SU-DHL-6 (cell line): ENCODE results near the gene LMX1A.

Experiments used
- H2AFZ ChIP-seq: fragments of 200-600 bp; sonication (generic); 2 replicates; pipeline ENCODE4 v1.6.1; 2014; ENCODE audit warnings: low read depth, mild to moderate bottlenecking, moderate library complexity, mixed read lengths, antibody characterized with exemption, low read length; ENCODE audit not compliant: severe bottlenecking
- H3F3A ChIP-seq: fragments of 200-600 bp; shearing (Covaris generic); 2 replicates; pipeline ENCODE4 v1.6.0; 2016; ENCODE audit warnings: antibody characterized with exemption, mild to moderate bottlenecking; ENCODE audit not compliant: insufficient read depth
- H3K27ac ChIP-seq: fragments of 200-600 bp; sonication (generic); 2 replicates; pipeline ENCODE4 v1.5.1; 2016; ENCODE audit warnings: low read depth, mild to moderate bottlenecking, low read length, moderate library complexity, mixed read lengths
- H3K27me3 ChIP-seq: fragments of 200-600 bp; sonication (generic), shearing (Covaris generic); 2 replicates; pipeline ENCODE4 v1.6.0; 2014; ENCODE audit warnings: mild to moderate bottlenecking, low read length
- H3K36me3 ChIP-seq: fragments of 200-600 bp; sonication (generic); 2 replicates; pipeline ENCODE4 v1.6.1; 2014; ENCODE audit warnings: mild to moderate bottlenecking, low read length, mixed read lengths
- H3K4me2 ChIP-seq: fragments of 300-600, 200-600 bp; shearing (Covaris generic), sonication (generic); 2 replicates; pipeline ENCODE4 v1.6.0; 2014; ENCODE audit warnings: low read length, low read depth, mild to moderate bottlenecking; ENCODE audit not compliant: poor library complexity, severe bottlenecking
- H3K4me3 ChIP-seq: fragments of 200-600 bp; sonication (generic); 2 replicates; pipeline ENCODE4 v1.5.1; 2014; ENCODE audit warnings: antibody characterized with exemption, low read length, mild to moderate bottlenecking, mixed read lengths; ENCODE audit not compliant: insufficient read depth, poor library complexity, severe bottlenecking
- H3K79me2 ChIP-seq: fragments of 200-600 bp; sonication (generic); 2 replicates; pipeline ENCODE4 v1.6.1; 2014; ENCODE audit warnings: mild to moderate bottlenecking, low read length, moderate library complexity; ENCODE audit not compliant: insufficient read depth
- H3K9ac ChIP-seq: fragments of 200-600 bp; sonication (generic); 2 replicates; pipeline ENCODE4 v1.7.0; 2014; ENCODE audit warnings: mild to moderate bottlenecking, low read length
- H3K9me2 ChIP-seq: fragments of 200-600 bp; sonication (generic); replicated peaks from 2 replicates; pipeline ENCODE4 v1.6.1; 2014; ENCODE audit warnings: low read length; ENCODE audit not compliant: insufficient read depth
- H3K9me3 ChIP-seq: fragments of 200-600 bp; sonication (generic); 2 replicates; pipeline ENCODE4 v1.6.1; 2014; ENCODE audit warnings: low read length, mixed read lengths; ENCODE audit not compliant: insufficient read depth
- H4K20me1 ChIP-seq: fragments of 200-600 bp; sonication (generic); 2 replicates; pipeline ENCODE4 v1.6.1; 2014; ENCODE audit warnings: low read depth, mild to moderate bottlenecking, antibody characterized with exemption, low read length, moderate library complexity, mixed read lengths
- CTCF ChIP-seq: fragments of 200-600 bp; sonication (generic); IDR thresholded peaks from one replicate; pipeline ENCODE4 v1.5.1; 2017; ENCODE audit warnings: antibody characterized with exemption, mild to moderate bottlenecking, low read length, moderate library complexity; ENCODE audit not compliant: insufficient read depth, poor library complexity, severe bottlenecking
- EZH2phosphoT487 ChIP-seq: fragments of 200-600 bp; sonication (generic), shearing (Covaris generic); conservative IDR thresholded peaks from 2 replicates; pipeline ENCODE4 v1.6.1; 2018; ENCODE audit warnings: mild to moderate bottlenecking, antibody characterized with exemption, low read length, moderate library complexity, mixed read lengths

Gene LMX1A

GRCh38 chr1:165353731-165354671, 2.5 kb downstream of the LMX1A start:
- H3K79me2 ChIP-seq, result no peaks in the 10 kb centered on the region
- no peak overlapping the region for H2AFZ ChIP-seq
- no peaks in the 10 kb centered on the region for H3F3A ChIP-seq
- no peaks in the 10 kb centered on the region for H3K9me3 ChIP-seq
- no peaks in the 10 kb centered on the region for H3K27me3 ChIP-seq
- no peak for TF ChIP-seq EZH2phosphoT487
- no peak for TF ChIP-seq CTCF
- H4K20me1 ChIP-seq, result no peaks in the 10 kb centered on the region
- H3K27ac ChIP-seq, result no peak overlapping the region
- H3K9me2 ChIP-seq, result no peaks in the 10 kb centered on the region
- H3K9ac ChIP-seq, result no peak overlapping the region
- no peak overlapping the region for H3K4me3 ChIP-seq
- H3K36me3 ChIP-seq, result no peaks in the 10 kb centered on the region
- H3K4me2 ChIP-seq, result no peak overlapping the region

- no peaks in the 10 kb centered on the region for H3F3A ChIP-seq
- no peaks in the 10 kb centered on the region for H3K27me3 ChIP-seq
- H2AFZ ChIP-seq, result no peak overlapping the region
- H3K9me3 ChIP-seq, result no peaks in the 10 kb centered on the region
- no peak overlapping the region for H3K4me3 ChIP-seq
- no peak overlapping the region for H3K4me2 ChIP-seq
- no peak overlapping the region for H3K9ac ChIP-seq
- no peaks in the 10 kb centered on the region for H3K79me2 ChIP-seq
- TF ChIP-seq EZH2phosphoT487 (no peak), CTCF (no peak)
- H3K27ac ChIP-seq, result no peak overlapping the region
- no peaks in the 10 kb centered on the region for H3K36me3 ChIP-seq
- H3K9me2 ChIP-seq, result no peaks in the 10 kb centered on the region
- no peaks in the 10 kb centered on the region for H4K20me1 ChIP-seq
These were observed 3.8 kb downstream of the LMX1A start for GRCh38 chr1:165352442-165353293.

- Histone ChIP-seq H3K4me3 (no peak overlapping the region), H3K27me3 (no peaks in the 10 kb centered on the region), H3K9me2 (no peaks in the 10 kb centered on the region), H2AFZ (no peak overlapping the region), H3K4me2 (no peak overlapping the region), H4K20me1 (no peaks in the 10 kb centered on the region), H3K27ac (no peak overlapping the region), H3K36me3 (no peaks in the 10 kb centered on the region), H3K9me3 (no peaks in the 10 kb centered on the region), H3K9ac (no peak overlapping the region), H3F3A (no peaks in the 10 kb centered on the region), H3K79me2 (no peaks in the 10 kb centered on the region)
- TF ChIP-seq CTCF, result no peak
- no peak for TF ChIP-seq EZH2phosphoT487
These were observed 4.6 kb downstream of the LMX1A start for GRCh38 chr1:165351863-165352441.
